ENCODE results near the gene ARSG.
A peak's percentile ranks its signal among the peaks of the same experiment; 100 is the strongest.
"Not testable (repeated sequence)": the region's sequence is repeated elsewhere in the genome, so short reads cannot be mapped to it uniquely, and the experiment has no call there.

ARSG gene

GRCh38 chr17:68290955-68291835, at the start of gene ARSG, which contains the start of gene SLC16A6:
ARSG (plus strand) TSS chr17:68291495; CDS start chr17:68307494, 15,999 bp downstream.
SLC16A6 (minus strand) TSS chr17:68291127; CDS start chr17:68278320, 12,807 bp downstream.
- peak; percentile 70 to 71 for DNase-seq (ENCODE audit: low read depth in 2 of 2)

GRCh38 chr17:68246271-68247028, 44.8 kb upstream of the ARSG start:
- no peak for DNase-seq (ENCODE audit: low read depth in 2 of 2)

GRCh38 chr17:68247445-68248198, 43.7 kb upstream of the ARSG start, which contains the start of gene AMZ2:
AMZ2 (plus strand) TSS chr17:68248043; CDS start chr17:68250188, 2,145 bp downstream.
- DNase-seq (ENCODE audit: low read depth in 2 of 2): peak; percentile 95 to 97

- peak in 1 of 2 donors; percentile 42 for DNase-seq (ENCODE audit: low read depth in 2 of 2)
Measured at GRCh38 chr17:68248199-68248825, 43.0 kb upstream of the ARSG start.

GRCh38 chr17:68248891-68249290, 42.4 kb upstream of the ARSG start:
- no peak for DNase-seq (ENCODE audit: low read depth in 2 of 2)

- no peak for DNase-seq (ENCODE audit: low read depth in 2 of 2)
Measured at GRCh38 chr17:68249354-68249765, 41.9 kb upstream of the ARSG start.

- not testable (repeated sequence) for DNase-seq (ENCODE audit: low read depth in 2 of 2)
Measured at GRCh38 chr17:68253426-68253825, 37.9 kb upstream of the ARSG start.

- DNase-seq (ENCODE audit: low read depth in 2 of 2): no peak
Measured at GRCh38 chr17:68255151-68255550, 36.1 kb upstream of the ARSG start.

- no peak for DNase-seq (ENCODE audit: low read depth in 2 of 2)
Measured at GRCh38 chr17:68255731-68256538, 35.4 kb upstream of the ARSG start.

- not testable (repeated sequence) for DNase-seq (ENCODE audit: low read depth in 2 of 2)
Measured at GRCh38 chr17:68256701-68257100, 34.6 kb upstream of the ARSG start.

GRCh38 chr17:68257934-68258333, 33.4 kb upstream of the ARSG start:
- DNase-seq (ENCODE audit: low read depth in 2 of 2): no peak

GRCh38 chr17:68258890-68259647, 32.2 kb upstream of the ARSG start:
- DNase-seq (ENCODE audit: low read depth in 2 of 2): peak; percentile 55 to 70

GRCh38 chr17:68259648-68259951, 31.7 kb upstream of the ARSG start:
- not testable (repeated sequence) for DNase-seq (ENCODE audit: low read depth in 2 of 2)

- no peak for DNase-seq (ENCODE audit: low read depth in 2 of 2)
Measured at GRCh38 chr17:68260051-68260762, 31.1 kb upstream of the ARSG start.

- not testable (repeated sequence) for DNase-seq (ENCODE audit: low read depth in 2 of 2)
Measured at GRCh38 chr17:68262467-68262866, 28.8 kb upstream of the ARSG start.

- not testable (repeated sequence) for DNase-seq (ENCODE audit: low read depth in 2 of 2)
Measured at GRCh38 chr17:68263101-68263681, 28.1 kb upstream of the ARSG start.

- DNase-seq (ENCODE audit: low read depth in 2 of 2): not testable (repeated sequence)
Measured at GRCh38 chr17:68265833-68266232, 25.5 kb upstream of the ARSG start.

GRCh38 chr17:68273722-68274121, 17.6 kb upstream of the ARSG start:
- DNase-seq (ENCODE audit: low read depth in 2 of 2): no peak

- DNase-seq (ENCODE audit: low read depth in 2 of 2): not testable (repeated sequence)
Measured at GRCh38 chr17:68276339-68276738, 15.0 kb upstream of the ARSG start.
